Peyer's patch (tissue), 4 donors: Measurements from ENCODE around the gene APBA1. TPM values are rescaled to one million over a fixed set of nuclear protein-coding genes. Genes with fewer than 3 reads are reported as not detected.
"Not testable (repeated sequence)": the region's sequence is repeated elsewhere in the genome, so short reads cannot be mapped to it uniquely, and the experiment has no call there.

ENCODE experiments used
- DNase-seq, 3 donors: peaks; one replicate each; pipeline ENCODE4 v3.0.0-alpha.2; 2017 to 2019
- H3K27ac ChIP-seq, 4 donors: fragments of 200-600 bp; sonication (generic); one replicate each; pipeline ENCODE4 v1.5.1; 2016 to 2019
- H3K27me3 ChIP-seq, 2 donors: fragments of 200-600 bp; sonication (generic); one replicate each; pipeline ENCODE4 v1.5.1; 2019
- H3K36me3 ChIP-seq, 3 donors: fragments of 200-600 bp; sonication (generic); one replicate each; pipeline ENCODE4 v1.5.1; 2016 to 2019
- H3K4me1 ChIP-seq, 4 donors: fragments of 200-600 bp; sonication (generic); one replicate each; pipeline ENCODE4 v1.5.1; 2016 to 2019
- H3K4me3 ChIP-seq, 4 donors: fragments of 200-600 bp; sonication (generic); 1 replicate in 3 of 4; 2 replicates in 1 of 4; pipeline ENCODE4 v1.5.1; 2016 to 2019; ENCODE audit warnings: mild to moderate bottlenecking in 1 of 4
- H3K9me3 ChIP-seq, 4 donors: fragments of 200-600 bp; sonication (generic); one replicate each; pipeline ENCODE4 v1.5.1; 2016 to 2019; ENCODE audit warnings: mild to moderate bottlenecking in 1 of 4
- CTCF ChIP-seq, 6 experiments: fragments of 450-650 bp in 4 of 6; fragments of 200-600 bp in 2 of 6; sonication (generic) in 1 of 6; IDR thresholded peaks; one replicate each; pipeline ENCODE4 v1.5.1; 2017 to 2019; ENCODE audit warnings: antibody characterized with exemption in 6 of 6, mild to moderate bottlenecking in 3 of 6, moderate library complexity in 1 of 6
- POLR2A ChIP-seq, 2 donors: fragments of 450-650 bp; IDR thresholded peaks; one replicate each; pipeline ENCODE4 v1.5.1; 2017; ENCODE audit warnings: antibody characterized with exemption in 2 of 2, mild to moderate bottlenecking in 2 of 2, moderate library complexity in 2 of 2
- total RNA-seq, 4 donors: library from RNA; depleted of rRNA; stranded (reverse); fragments of >200 nt; gene quantifications; one replicate each; pipeline ENCODE4 v1.1.0, GENCODE V29; 2016

The APBA1 gene
- total RNA-seq, 4 donors from 2014 or later: 0.88 to 14.9 (median 3.9) TPM

GRCh38 chr9:69411246-69411645 lies 260.9 kb downstream of the APBA1 start:
- TF ChIP-seq CTCF (IDR thresholded peaks at IDR 0.05): no peak
- TF ChIP-seq POLR2A (IDR thresholded peaks at IDR 0.05): no peak
- Histone ChIP-seq H3K27ac (no peak overlapping the region), H3K9me3 (no peaks in the 10 kb centered on the region), H3K4me3 (no peak overlapping the region), H3K4me1 (no peaks in the 10 kb centered on the region), H3K36me3 (no peaks in the 10 kb centered on the region), H3K27me3 (no peaks in the 10 kb centered on the region)
- DNase-seq: no peak

GRCh38 chr9:69409936-69410335 lies 262.2 kb downstream of the APBA1 start:
- H3K27me3 ChIP-seq, H3K4me1 ChIP-seq, H3K27ac ChIP-seq, DNase-seq, H3K9me3 ChIP-seq, H3K4me3 ChIP-seq, H3K36me3 ChIP-seq: not testable (repeated sequence)

- no peak for DNase-seq
- Histone ChIP-seq H3K36me3 (no peaks in the 10 kb centered on the region), H3K4me3 (no peak overlapping the region), H3K4me1 (no peaks in the 10 kb centered on the region), H3K27ac (no peak overlapping the region), H3K27me3 (no peaks in the 10 kb centered on the region), H3K9me3 (no peaks in the 10 kb centered on the region)
- no peak for TF ChIP-seq POLR2A (IDR thresholded peaks at IDR 0.05)
- no peak for TF ChIP-seq CTCF (IDR thresholded peaks at IDR 0.05)
Observed at GRCh38 chr9:69400470-69400869, 271.7 kb downstream of the APBA1 start.

GRCh38 chr9:69397384-69398214 lies 274.6 kb downstream of the APBA1 start:
- Histone ChIP-seq H3K4me3 (no peak overlapping the region), H3K4me1 (no peaks in the 10 kb centered on the region), H3K27ac (no peak overlapping the region), H3K9me3 (no peaks in the 10 kb centered on the region), H3K36me3 (no peaks in the 10 kb centered on the region), H3K27me3 (no peaks in the 10 kb centered on the region)
- DNase-seq: no peak
- no peak for TF ChIP-seq POLR2A (IDR thresholded peaks at IDR 0.05)
- TF ChIP-seq CTCF (IDR thresholded peaks at IDR 0.05): no peak

- H3K4me1 ChIP-seq: no peaks in the 10 kb centered on the region
- DNase-seq: no peak
- no peak overlapping the region for H3K4me3 ChIP-seq
Observed at GRCh38 chr9:69396759-69397158, 275.4 kb downstream of the APBA1 start.

More at GRCh38 chr9:69396759-69397158, 275.4 kb downstream of the APBA1 start:
- no peaks in the 10 kb centered on the region for H3K36me3 ChIP-seq
- no peak for TF ChIP-seq CTCF (IDR thresholded peaks at IDR 0.05)
- TF ChIP-seq POLR2A (IDR thresholded peaks at IDR 0.05): no peak
- no peaks in the 10 kb centered on the region for H3K9me3 ChIP-seq
- no peak overlapping the region for H3K27ac ChIP-seq
- no peaks in the 10 kb centered on the region for H3K27me3 ChIP-seq
